ENCODE measurements around the gene POLR2C.

POLR2C gene

GRCh38 chr16:57500578-57501111, 38.2 kb downstream of the POLR2C start:
- no peak overlapping the region for H3K4me3 ChIP-seq (ENCODE audit: low read depth, low read length)

- H3K4me3 ChIP-seq (ENCODE audit: low read depth, low read length): no peak overlapping the region
Observed at GRCh38 chr16:57501492-57501891, 39.0 kb downstream of the POLR2C start.

DNA sequence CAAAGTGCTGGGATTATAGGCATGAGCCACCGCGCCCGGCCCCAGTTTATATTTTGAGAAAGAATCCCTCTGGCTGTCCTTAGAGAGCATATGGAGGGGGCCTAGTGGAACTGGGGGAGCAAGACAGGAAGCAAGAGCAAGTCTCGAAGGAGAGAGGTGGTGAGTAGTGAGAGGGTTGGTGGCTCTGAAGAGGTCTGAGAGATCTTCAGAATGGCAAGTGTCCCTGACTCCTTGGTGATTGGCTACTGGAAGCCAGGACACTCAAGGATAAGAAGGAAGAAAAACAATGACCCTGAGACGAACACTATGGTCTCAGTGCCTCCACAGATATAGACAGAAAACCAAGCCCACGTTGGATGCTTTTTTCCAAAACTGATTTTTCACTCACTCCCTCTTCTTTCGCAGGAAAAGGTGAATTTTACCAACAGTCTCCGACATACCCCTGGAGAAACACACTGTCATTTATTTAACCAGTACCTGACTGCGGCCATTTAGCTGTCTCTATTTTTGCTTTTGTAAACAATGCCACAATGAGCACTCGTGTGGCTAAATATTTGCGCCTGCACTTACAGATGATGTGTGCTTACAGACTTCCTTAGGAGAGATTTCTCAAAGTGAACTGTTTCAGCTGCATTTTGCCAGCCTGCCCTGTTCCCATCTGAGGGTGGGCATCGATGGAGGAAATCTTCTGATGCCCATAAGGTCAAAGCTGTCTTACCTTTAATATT, 39.7 kb downstream of the POLR2C start:
- no peak overlapping the region for H3K4me3 ChIP-seq (ENCODE audit: low read depth, low read length)

DNA sequence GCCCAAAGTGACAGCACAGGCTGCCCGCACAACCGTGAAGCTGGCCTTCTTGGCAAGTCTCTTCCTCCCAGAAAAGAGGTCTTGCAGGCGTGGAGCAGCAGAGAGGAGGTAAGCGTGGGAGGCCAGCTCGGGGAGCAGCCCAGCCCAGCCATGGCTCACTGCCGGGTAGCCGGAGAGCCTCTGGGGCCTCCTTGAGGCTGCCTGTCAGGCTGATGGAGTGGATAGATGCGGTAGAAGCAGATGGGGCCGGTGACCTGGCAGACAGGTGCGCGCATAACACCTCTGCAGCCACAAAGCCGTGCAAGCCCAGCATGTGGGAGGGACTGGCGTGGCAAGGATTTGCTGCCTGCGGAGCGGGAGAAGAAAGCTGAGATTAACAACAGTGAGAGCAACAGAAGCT, 40.9 kb downstream of the POLR2C start:
- H3K4me3 ChIP-seq (ENCODE audit: low read depth, low read length): no peak overlapping the region

DNA sequence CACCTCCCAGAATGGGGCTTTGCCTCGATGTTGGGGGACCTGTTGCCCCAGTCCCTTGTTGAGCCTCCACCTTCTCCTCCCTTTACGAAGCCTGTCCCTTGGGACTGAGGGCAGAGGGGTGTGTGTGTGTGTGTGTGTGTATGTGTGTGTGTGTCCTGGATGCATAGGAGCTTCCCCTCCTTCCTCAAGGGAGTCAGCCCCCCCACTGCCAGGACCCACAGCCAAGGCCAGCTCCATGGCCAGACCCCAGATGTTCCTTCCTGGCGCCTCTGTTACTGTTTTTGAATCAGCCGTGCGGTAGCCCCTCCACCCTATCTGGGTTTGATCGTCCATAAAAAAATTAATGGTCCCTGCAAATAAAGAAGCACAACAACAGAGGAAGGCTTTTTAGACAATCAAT, 41.5 kb downstream of the POLR2C start:
- H3K4me3 ChIP-seq (ENCODE audit: low read depth, low read length): no peak overlapping the region

GRCh38 chr16:57504491-57504890, 42.0 kb downstream of the POLR2C start:
- no peak overlapping the region for H3K4me3 ChIP-seq (ENCODE audit: low read depth, low read length)

DNA sequence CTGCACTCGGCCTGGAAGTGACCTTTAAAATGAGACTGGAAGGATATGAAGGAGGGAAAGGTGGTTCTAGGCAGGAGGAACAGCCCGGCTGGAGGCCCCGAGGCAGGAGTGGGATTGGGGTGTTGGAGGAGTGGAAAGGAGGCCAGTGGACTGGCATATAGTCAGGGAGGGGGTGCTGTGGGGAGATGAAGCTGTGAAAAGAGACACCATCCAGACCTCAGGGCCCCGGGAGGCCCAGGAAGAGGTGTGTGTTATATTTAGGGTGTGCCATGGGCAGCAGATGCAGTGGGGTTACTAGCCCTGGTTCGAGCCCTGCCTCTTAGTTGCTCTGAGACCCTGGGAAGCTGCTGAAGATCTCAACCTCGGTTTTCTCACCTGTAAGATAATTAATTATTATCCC, 42.7 kb downstream of the POLR2C start:
- no peak overlapping the region for H3K4me3 ChIP-seq (ENCODE audit: low read depth, low read length)

DNA sequence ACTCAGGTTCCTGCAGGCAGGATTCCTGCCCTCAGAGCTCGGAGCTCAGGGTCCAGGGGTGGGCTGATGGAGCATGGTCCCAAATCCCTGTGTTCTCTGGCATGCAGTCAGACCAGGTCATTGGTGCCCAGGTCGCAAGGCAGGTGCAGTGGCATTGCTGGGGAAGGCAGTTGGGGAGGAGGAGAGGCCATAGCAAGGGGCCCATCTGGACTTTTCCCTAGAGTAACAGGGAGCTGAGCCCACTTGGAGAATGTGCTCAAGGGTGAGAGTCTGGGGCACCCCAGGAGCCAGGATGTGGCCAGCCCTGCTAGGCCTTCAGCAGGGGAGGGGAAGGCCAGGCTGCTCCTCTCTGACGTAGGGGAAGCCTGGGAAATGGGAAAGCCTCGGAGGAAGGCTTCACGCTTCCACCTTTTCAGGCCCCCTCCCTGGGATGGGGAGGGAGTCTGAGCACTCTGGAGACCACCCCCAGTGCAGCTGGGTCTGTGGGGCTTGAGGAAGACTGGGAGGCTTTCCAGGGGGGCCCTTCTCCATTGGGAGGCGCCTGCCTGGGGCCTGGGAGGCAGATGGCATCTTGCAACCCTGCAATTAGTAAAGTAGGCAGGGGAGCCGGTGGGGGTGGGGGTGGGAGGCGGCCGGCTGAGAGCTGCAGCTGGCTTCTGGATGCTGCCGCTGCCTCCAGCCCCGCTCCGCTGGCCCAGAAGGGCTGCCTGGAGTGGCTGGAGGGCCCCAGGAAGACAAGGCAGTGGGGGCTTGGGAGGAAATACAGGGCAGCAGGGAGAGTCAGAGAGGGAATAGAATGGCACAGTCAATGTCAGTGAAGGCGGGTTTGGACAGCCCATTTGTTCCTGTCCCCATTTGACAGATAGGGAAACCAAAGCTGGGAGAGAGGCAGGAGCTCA, 44.9 kb downstream of the POLR2C start:
- H3K4me3 ChIP-seq (ENCODE audit: low read depth, low read length): no peak overlapping the region

DNA sequence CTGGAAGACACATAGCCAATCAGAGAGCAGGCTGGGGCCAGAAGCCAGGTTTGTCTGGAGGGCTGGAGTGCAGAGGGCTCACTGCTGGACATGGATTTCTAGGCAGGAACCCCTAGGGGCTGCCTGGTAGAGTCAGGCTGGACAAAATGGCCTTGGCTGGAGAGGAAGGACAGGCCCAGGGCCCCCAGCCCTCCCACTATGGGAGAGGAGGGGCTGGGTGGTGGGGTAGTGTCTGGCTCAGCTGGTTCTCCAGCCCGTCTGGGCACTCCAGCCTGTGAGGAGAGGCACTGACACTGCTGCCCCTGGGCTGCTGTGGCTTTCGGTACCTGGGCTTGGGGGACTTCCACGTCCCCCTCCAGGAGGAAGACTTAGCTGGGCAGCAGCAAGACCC, 45.6 kb downstream of the POLR2C start:
- no peak overlapping the region for H3K4me3 ChIP-seq (ENCODE audit: low read depth, low read length)

DNA sequence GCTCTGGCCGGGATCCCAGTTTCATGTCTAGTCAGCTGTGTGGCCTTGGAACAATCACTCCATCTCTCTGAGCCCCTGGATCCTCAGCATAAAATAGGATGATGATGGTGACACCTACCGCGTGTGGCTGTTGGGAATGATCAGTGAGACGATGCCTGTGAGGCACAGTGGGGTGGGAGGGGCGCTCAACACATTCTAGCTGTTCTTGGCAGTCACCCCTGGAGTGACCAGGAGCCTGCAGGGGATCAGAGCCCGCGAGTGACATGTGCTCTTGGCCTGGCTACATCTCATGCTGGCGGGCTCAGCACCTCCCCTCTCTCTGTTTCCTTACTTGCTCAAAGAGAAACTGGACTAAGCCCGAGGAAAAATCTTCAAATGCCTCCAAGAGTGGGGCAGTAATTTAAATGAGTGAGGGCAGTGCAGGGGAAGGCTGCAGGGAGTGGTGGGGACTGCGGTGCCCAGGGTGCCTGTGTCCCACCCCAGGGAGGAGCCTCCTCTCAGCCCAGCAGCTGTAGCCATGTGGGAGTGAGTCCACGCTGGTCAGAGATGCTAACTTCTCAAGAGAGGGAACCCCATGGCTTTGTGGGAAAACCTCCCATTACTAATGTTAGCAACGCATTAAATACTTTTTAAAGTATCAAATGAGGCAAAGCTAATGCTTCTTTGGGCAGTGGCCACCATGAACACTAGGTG, 46.9 kb downstream of the POLR2C start:
- no peak overlapping the region for H3K4me3 ChIP-seq (ENCODE audit: low read depth, low read length)

- H3K4me3 ChIP-seq (ENCODE audit: low read depth, low read length): no peak overlapping the region
Observed at GRCh38 chr16:57510016-57510871, 47.8 kb downstream of the POLR2C start.

GRCh38 chr16:57512296-57513001, 50.0 kb downstream of the POLR2C start:
- H3K4me3 ChIP-seq (ENCODE audit: low read depth, low read length): no peak overlapping the region

DNA sequence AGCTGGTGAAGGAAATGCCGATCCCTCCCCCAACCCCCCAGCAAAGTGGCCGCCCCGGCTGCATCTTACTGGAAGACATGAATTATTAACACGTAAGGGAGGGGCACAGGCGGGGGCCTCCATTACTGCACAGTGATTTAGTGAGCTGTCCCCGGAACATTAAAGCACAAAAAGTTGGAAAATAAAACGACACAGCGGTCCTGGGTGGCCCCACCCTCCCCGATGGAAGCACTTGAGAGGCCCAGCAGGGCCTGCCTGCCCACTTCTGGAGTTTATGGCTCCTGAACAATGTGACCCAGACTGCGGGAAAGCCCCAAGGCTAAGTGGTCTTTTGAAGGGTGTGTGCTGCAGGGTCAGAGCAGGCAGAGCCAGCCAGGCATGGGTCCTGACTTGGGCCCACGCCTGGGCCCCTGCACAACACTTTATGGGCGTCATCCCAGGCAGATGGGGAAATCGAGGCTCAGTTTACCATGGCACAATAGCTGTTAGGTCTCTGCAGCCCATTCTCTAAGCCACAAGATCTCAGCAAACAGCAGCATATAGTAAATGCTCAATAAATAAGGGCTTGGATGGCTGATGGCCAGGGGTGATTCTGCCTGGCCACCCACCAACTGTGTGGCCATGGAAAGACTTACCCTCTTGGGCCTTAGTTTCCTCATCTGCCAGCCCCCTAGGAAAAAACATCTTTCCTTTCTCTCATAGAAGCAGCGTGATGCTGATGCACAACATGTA, 51.1 kb downstream of the POLR2C start:
- no peak overlapping the region for H3K4me3 ChIP-seq (ENCODE audit: low read depth, low read length)

- H3K4me3 ChIP-seq (ENCODE audit: low read depth, low read length): no peak overlapping the region
Observed at GRCh38 chr16:57514371-57514770, 51.9 kb downstream of the POLR2C start.

DNA sequence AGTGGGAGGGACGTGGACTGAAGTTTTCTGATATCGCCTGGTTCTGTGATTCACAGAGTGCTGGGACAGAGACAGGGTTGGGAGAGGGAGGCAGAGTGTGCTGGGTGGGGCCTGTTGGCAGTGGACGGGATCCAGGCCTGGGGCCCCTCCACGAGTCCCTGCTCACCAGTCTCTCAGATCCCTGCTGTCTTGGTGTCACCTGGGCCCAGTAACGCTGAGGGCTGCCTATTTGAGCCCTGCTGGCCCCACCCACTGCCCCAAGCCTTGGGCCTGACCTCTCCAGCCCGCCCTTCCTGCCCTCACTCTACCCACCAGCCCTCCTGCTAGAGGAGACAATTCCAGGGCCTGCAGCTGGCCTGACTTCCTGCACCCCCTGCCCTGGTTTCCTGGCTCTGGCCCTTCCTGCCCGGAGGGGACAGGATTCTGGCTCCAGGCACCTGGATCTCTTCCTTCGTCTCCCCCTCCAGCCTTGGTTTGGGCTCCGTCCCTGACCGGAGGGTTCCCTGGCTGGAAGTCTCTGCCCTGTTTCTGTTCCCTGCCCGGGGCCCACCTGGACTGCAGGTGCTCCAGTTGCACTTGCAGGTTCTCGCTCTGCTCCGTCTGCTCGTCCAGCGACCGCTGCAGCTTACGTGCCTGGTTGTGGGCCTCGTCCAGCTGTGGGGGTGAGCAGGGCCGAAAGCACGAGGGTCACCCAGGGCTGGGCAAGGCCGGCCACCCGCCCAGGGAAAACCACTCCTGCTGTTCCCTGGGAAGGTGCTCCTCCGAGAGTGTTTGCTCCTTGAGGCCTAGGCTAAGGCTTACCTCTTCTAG, 52.5 kb downstream of the POLR2C start:
- no peak overlapping the region for H3K4me3 ChIP-seq (ENCODE audit: low read depth, low read length)

GRCh38 chr16:57516176-57516725, 53.8 kb downstream of the POLR2C start:
- H3K4me3 ChIP-seq (ENCODE audit: low read depth, low read length): no peak overlapping the region

- no peak overlapping the region for H3K4me3 ChIP-seq (ENCODE audit: low read depth, low read length)
Observed at GRCh38 chr16:57516773-57517172, 54.3 kb downstream of the POLR2C start.
